GM18519 (cell line): ENCODE measurements around the gene LCN15.

Experiments used
- ATAC-seq: cut with Tn5 transposase; IDR thresholded peaks from one replicate; pipeline ENCODE4 v1.9.1; 2021; ENCODE audit warnings: mild to moderate bottlenecking, moderate library complexity; ENCODE audit not compliant: unreplicated experiment, low FRiP score

Gene LCN15

GRCh38 chr9:136710543-136710942 is 53.8 kb downstream of the LCN15 start:
- no peak for ATAC-seq
